Thymus (tissue), 11 donors: ENCODE data around the gene SLC22A31. TPM values are rescaled to one million over a fixed set of nuclear protein-coding genes. Genes with fewer than 3 reads are reported as not detected.

ENCODE experiments used
- DNase-seq, 9 donors: peaks; one replicate each; pipeline ENCODE4 v3.0.0-alpha.2; 2013; ENCODE audit warnings: low spot score in 9 of 9, low read depth in 6 of 9, missing footprints in 1 of 9
- H3K27ac ChIP-seq, 2 donors: one replicate each; pipeline ENCODE4 v1.5.1; 2013; ENCODE audit warnings: control low read depth in 1 of 2, low read depth in 1 of 2, low read length in 1 of 2, mild to moderate bottlenecking in 1 of 2, moderate library complexity in 1 of 2
- H3K27me3 ChIP-seq, 2 donors: one replicate each; pipeline ENCODE4 v1.5.1; 2013; ENCODE audit warnings: low read length in 1 of 2; ENCODE audit not compliant: control insufficient read depth in 2 of 2, insufficient read depth in 1 of 2
- H3K36me3 ChIP-seq, 2 donors: one replicate each; pipeline ENCODE4 v1.5.1; 2013; ENCODE audit warnings: low read length in 1 of 2, mild to moderate bottlenecking in 1 of 2, moderate library complexity in 1 of 2; ENCODE audit not compliant: control insufficient read depth in 2 of 2, insufficient read depth in 2 of 2
- H3K4me1 ChIP-seq, 2 donors: one replicate each; pipeline ENCODE4 v1.5.1; 2013; ENCODE audit warnings: low read length in 2 of 2; ENCODE audit not compliant: control insufficient read depth in 2 of 2, insufficient read depth in 2 of 2
- H3K4me3 ChIP-seq, 2 donors: one replicate each; pipeline ENCODE4 v1.5.1; 2013; ENCODE audit warnings: low read length in 2 of 2, control low read depth in 1 of 2, mild to moderate bottlenecking in 1 of 2
- H3K9me3 ChIP-seq, 2 donors: one replicate each; pipeline ENCODE4 v1.5.1; 2013; ENCODE audit warnings: low read length in 1 of 2, mild to moderate bottlenecking in 1 of 2; ENCODE audit not compliant: control insufficient read depth in 2 of 2, insufficient read depth in 1 of 2
- WGBS: extraction: QIAGEN DNeasy Blood & Tissue Kit; methylation state at CpG from one replicate; pipeline ENCODE4 v1.1.7; 2013; 5-methylcytosine and 5-hydroxymethylcytosine counted together
- polyA plus RNA-seq: library from polyadenylated mRNA; stranded (reverse); fragments of 200-250 nt; gene quantifications from one replicate; pipeline ENCODE4 v1.2.3, GENCODE V29; 2013
- total RNA-seq: library from RNA; stranded (reverse); fragments of 120-200 nt; gene quantifications from one replicate; pipeline ENCODE4 v1.2.4, GENCODE V29; 2013
- donor health status: healthy.

SLC22A31 gene
- total and polyA plus RNA-seq, 2 donors, result 0.33 to 0.94 TPM

- WGBS, result 97% methylated on average over 18 of the region's 18 CpGs
- no peak for DNase-seq
- peaks cover 73 to 76% of the 10 kb centered on the region in 2 donors for H3K36me3 ChIP-seq
These were observed 50.1 kb downstream of the SLC22A31 start for GRCh38 chr16:89150090-89150835.

GRCh38 chr16:89149386-89149785, 51.0 kb downstream of the SLC22A31 start:
- peaks cover 3 to 12% of the 10 kb centered on the region in 2 donors for H3K4me1 ChIP-seq
- no peak overlapping the region for H3K27ac ChIP-seq
- DNase-seq, result no peak
- peaks cover 81 to 84% of the 10 kb centered on the region in 2 donors for H3K36me3 ChIP-seq
- peaks cover 17 to 59% of the 10 kb centered on the region in 2 donors for H3K9me3 ChIP-seq
- WGBS, result 97% methylated on average over 9 of the region's 9 CpGs
- no peaks in the 10 kb centered on the region for H3K27me3 ChIP-seq
- no peak overlapping the region for H3K4me3 ChIP-seq

More at GRCh38 chr16:89150090-89150835, 50.1 kb downstream of the SLC22A31 start:
- H3K4me3 ChIP-seq, result no peak overlapping the region
- peaks cover 5 to 21% of the 10 kb centered on the region in 2 donors for H3K4me1 ChIP-seq
- H3K27ac ChIP-seq, result no peak overlapping the region
- H3K9me3 ChIP-seq, result peaks cover 17 to 59% of the 10 kb centered on the region in 2 donors
- no peaks in the 10 kb centered on the region for H3K27me3 ChIP-seq

GRCh38 chr16:89147085-89147817, 53.1 kb downstream of the SLC22A31 start:
- no peak for DNase-seq
- Histone ChIP-seq H3K27ac (no peak overlapping the region), H3K27me3 (no peaks in the 10 kb centered on the region), H3K9me3 (peaks cover 17 to 46% of the 10 kb centered on the region in 2 donors), H3K4me1 (no peaks in the 10 kb centered on the region), H3K4me3 (no peak overlapping the region), H3K36me3 (peaks cover 94 to 97% of the 10 kb centered on the region in 2 donors)
- 91% methylated on average over 10 of the region's 11 CpGs for WGBS

- Histone ChIP-seq H3K4me3 (no peak overlapping the region), H3K27me3 (no peaks in the 10 kb centered on the region), H3K36me3 (peaks cover 96 to 99% of the 10 kb centered on the region in 2 donors), H3K4me1 (no peaks in the 10 kb centered on the region), H3K9me3 (peaks cover 19 to 53% of the 10 kb centered on the region in 2 donors), H3K27ac (no peak overlapping the region)
- WGBS, result 99% methylated on average over 21 of the region's 21 CpGs
- no peak for DNase-seq
These were observed 53.9 kb downstream of the SLC22A31 start for GRCh38 chr16:89146211-89147005.

Other genes with a start within 250 kb of the SLC22A31 start
- 11.2 TPM for gene CBFA2T3, start 223.3 kb downstream of the SLC22A31 start, total RNA-seq
- 19.1 TPM for gene CBFA2T3, start 223.3 kb downstream of the SLC22A31 start, polyA plus RNA-seq
- gene ACSF3, start 106.7 kb downstream of the SLC22A31 start, total RNA-seq, result 97.2 TPM
- gene ACSF3, start 106.7 kb downstream of the SLC22A31 start, polyA plus RNA-seq, result 47.2 TPM
- gene CDH15, start 28.8 kb downstream of the SLC22A31 start, total RNA-seq, result 0.19 TPM
- 0.23 TPM for gene CDH15, start 28.8 kb downstream of the SLC22A31 start, polyA plus RNA-seq
- gene ZNF778, start 17.2 kb upstream of the SLC22A31 start, total RNA-seq, result 2.9 TPM
- gene ZNF778, start 17.2 kb upstream of the SLC22A31 start, polyA plus RNA-seq, result 2.4 TPM